ENCODE data around the gene PCNT.
A peak's percentile ranks its signal among the peaks of the same experiment; 100 is the strongest.
"Not testable (repeated sequence)": the region's sequence is repeated elsewhere in the genome, so short reads cannot be mapped to it uniquely, and the experiment has no call there.

Gene PCNT

DNA sequence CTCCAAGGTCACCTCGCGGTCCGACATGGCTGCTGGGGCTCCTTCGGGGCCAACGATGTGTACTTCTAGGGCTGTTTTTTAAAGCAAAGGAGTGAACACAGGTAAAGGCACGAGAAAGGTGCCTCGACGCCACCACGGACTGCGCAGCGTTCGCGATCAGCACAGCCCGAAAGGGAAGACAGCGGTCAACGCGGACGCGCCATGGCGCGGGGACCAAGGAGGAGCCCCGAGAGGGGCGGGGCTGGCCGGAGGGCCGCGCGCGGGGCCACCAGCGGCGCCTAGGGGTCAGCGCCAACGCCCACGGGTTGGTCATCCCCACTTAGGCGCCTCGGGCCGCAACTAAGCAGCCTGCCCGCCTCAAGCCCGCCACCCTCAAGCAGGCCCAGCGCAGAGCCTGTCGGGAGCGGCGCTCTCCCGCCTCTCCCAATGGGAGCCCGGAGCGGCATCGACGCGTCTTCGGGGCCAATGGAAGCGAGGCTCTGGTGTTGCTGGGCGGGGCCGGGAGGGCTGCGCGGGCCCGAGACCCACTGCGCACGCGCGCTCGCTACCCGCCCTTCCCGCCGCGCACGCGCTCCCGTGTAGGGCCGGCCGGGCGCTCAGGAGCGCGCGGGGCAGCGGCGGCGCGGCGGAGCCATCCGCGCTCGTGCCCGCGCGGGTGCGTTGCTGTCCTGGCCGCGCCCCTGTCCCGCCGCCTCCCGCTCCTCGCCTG, 134.5 kb downstream of the PCNT start, which contains the start of gene DIP2A:
Gene DIP2A (plus strand): TSS at position 577 of the 709 bp plus-strand sequence. CDS start 241 bp downstream, outside the sequence.
- peak within 1 kb of the TSS; percentile 87 for H3K27ac ChIP-seq
- TF ChIP-seq ZFX (IDR thresholded peaks at IDR 0.05; ENCODE audit: borderline replicate concordance) = no peak
- TF ChIP-seq, protein P1, sequence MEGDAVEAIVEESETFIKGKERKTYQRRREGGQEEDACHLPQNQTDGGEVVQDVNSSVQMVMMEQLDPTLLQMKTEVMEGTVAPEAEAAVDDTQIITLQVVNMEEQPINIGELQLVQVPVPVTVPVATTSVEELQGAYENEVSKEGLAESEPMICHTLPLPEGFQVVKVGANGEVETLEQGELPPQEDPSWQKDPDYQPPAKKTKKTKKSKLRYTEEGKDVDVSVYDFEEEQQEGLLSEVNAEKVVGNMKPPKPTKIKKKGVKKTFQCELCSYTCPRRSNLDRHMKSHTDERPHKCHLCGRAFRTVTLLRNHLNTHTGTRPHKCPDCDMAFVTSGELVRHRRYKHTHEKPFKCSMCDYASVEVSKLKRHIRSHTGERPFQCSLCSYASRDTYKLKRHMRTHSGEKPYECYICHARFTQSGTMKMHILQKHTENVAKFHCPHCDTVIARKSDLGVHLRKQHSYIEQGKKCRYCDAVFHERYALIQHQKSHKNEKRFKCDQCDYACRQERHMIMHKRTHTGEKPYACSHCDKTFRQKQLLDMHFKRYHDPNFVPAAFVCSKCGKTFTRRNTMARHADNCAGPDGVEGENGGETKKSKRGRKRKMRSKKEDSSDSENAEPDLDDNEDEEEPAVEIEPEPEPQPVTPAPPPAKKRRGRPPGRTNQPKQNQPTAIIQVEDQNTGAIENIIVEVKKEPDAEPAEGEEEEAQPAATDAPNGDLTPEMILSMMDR (IDR thresholded peaks at IDR 0.05) = peak; percentile 10; the same call in 1 of the 2 replicates

DNA sequence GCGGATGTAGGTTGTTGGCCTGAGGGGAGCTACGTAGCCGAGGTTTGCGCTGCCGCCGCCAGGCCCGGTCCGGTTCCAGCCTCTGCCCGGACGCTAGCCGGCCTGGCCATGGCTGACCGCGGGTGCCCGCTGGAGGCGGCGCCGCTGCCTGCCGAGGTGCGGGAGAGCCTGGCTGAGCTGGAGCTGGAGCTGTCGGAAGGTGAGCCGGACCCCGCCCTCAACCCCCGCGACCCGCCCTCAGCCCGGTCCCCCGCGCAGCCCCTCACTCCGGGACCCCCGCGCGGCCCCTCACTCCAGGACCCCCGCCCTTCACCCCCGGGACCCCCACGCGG, 135.0 kb downstream of the PCNT start:
- no peak for TF ChIP-seq ZFX (IDR thresholded peaks at IDR 0.05; ENCODE audit: borderline replicate concordance)
- TF ChIP-seq, protein P1 (IDR thresholded peaks at IDR 0.05) = no peak
- peak overlapping the region; percentile 87 for H3K27ac ChIP-seq

DNA sequence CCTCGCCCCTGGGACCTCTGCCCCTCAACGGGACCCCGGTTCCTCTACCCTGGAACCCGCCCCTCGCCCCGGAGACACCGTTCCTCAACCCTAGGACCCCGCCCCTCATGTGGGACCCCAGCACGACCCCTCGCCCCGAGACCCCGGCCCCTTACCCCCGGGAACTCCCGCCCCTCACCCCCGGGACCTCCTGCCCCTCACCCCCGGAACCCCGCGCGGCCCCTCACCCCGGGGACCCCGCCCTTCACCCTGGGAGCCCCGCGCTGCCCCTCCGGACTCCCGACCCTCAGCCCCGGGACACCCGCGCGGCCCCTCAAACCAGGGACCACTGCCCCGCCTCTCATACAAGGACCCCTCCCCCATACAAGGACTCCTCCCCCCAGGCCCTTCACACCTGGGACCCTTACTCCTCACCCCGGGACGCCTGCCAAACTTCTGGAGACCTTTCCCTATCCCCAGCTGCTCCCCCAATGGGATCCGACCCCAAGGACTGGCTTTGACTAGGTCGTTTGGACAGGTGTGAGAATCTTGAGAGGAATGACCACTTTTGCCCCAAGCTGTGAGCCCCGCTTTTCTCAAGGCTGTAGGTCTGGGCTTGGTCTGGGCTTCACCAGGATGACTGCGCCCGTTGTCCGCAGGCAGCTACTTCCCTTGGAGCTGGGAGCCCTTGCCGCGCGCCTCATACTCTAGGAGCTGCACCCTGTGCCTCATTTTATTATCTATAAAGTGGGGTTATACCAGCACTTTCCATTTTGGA, 135.6 kb downstream of the PCNT start:
- H3K27ac ChIP-seq = peak overlapping the region; percentile 87
- no peak for TF ChIP-seq ZFX (IDR thresholded peaks at IDR 0.05; ENCODE audit: borderline replicate concordance)
- TF ChIP-seq, protein P1 (IDR thresholded peaks at IDR 0.05) = no peak

DNA sequence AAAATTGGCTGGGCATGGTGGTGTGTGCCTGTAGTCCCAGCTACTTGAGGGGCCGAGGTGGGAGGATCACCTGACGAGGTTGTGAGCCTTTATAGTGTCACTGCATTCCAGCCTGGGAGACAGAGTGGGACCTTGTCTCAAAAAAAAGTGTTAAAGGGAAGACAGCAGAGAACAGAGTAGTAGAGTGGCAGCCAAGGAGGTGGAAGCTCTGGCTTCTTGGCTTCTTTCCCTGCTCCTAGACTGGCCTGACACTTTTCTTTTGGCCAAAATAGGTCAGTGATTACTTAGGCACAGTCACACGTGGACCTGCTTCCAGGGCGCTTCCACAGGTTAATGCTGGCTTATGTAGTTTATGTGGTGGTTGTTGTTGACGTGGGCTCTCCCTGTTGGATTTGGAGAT, 138.0 kb downstream of the PCNT start:
- H3K27ac ChIP-seq = no peak overlapping the region
- no peak for TF ChIP-seq ZFX (IDR thresholded peaks at IDR 0.05; ENCODE audit: borderline replicate concordance)
- TF ChIP-seq, protein P1 (IDR thresholded peaks at IDR 0.05) = no peak

DNA sequence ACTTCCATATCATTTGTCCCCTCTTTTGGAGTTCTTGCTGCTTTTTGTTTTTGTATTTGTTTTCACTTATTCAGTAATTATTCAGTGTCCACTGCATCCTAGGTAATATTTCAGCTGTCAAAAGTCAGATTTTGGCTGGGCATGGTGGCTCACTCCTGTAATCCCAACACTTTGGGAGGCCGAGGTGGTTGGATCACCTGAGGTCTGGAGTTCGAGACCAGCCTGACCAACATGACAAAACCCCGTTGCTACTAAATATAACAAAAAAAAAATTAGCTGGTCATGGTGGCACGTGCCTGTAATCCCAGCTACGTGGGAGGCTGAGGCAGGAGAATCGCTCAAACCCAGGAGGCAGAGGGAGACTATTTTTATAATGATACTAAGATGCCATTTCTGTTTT, 141.2 kb downstream of the PCNT start:
- H3K27ac ChIP-seq = not testable (repeated sequence)

DNA sequence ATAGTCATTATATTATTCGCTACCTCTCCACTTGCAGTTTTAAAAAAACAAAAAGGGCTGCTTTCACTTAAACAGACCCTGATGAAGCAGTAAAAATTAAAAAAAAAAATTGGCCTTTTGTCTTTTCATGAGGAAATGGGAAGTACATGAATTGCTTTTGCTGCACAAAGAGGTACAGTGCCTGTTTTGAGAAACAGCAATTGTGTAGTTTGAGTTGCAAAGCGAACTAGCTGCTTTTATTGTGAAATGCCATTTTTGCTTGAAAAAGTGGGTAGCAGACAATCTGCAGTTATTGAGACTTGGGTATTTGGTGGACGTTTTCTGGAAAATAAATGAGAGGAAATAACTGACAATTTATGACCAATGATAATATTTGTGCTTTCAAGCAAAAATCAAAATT, 141.7 kb downstream of the PCNT start:
- TF ChIP-seq, protein P1 (IDR thresholded peaks at IDR 0.05) = no peak
- no peak for TF ChIP-seq ZFX (IDR thresholded peaks at IDR 0.05; ENCODE audit: borderline replicate concordance)

DNA sequence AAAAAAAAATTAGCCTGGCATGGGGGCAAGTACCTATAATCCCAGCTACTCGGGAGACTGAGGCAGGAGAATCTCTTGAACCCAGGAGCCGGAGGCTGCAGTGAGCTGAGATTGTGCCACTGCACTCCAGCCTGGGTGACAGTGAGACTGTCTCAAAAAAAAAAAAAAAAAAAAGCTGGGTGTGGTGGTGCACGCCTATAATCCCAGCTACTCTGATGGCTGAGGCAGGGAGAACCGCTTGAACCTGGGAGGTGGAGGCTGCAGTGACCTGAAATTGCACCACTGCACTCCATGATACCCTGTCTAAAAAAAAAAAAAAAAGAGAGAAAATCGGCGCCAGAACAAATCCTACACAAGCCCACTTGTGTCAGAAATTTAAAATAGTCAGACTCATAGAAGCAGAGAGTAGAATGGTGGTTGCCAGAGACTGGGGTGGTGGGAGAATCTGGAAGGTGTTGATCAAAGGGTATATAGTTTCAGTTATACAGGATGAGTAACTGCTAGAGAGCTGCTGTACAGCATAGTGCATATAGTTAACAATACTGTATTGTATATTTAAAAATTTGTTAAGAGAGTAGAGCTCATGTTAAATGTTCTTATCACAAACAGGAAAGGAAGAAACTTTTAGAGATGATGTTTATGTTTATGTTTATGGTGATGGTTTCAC, 144.3 kb downstream of the PCNT start:
- TF ChIP-seq, protein P1 (IDR thresholded peaks at IDR 0.05) = no peak
- TF ChIP-seq ZFX (IDR thresholded peaks at IDR 0.05; ENCODE audit: borderline replicate concordance) = no peak
- H3K27ac ChIP-seq = no peak overlapping the region

More for the DNA sequence above, 141.7 kb downstream of the PCNT start:
- no peak overlapping the region for H3K27ac ChIP-seq

All from 22Rv1 (cell line).